GM21619 (cell line): Measurements from ENCODE around the gene SERPINA3.

Source experiments
- ATAC-seq: cut with Tn5 transposase; IDR thresholded peaks from one replicate; pipeline ENCODE4 v1.9.1; 2021; ENCODE audit not compliant: unreplicated experiment

Gene SERPINA3

GRCh38 chr14:94612580-94613554 is 676 bp downstream of the SERPINA3 start:
- ATAC-seq = no peak

GRCh38 chr14:94613720-94614644 is 1.8 kb downstream of the SERPINA3 start:
- no peak for ATAC-seq

- no peak for ATAC-seq
These were observed 2.6 kb downstream of the SERPINA3 start for GRCh38 chr14:94614802-94615201.

- no peak for ATAC-seq
These were observed 3.1 kb downstream of the SERPINA3 start for GRCh38 chr14:94615254-94615653.

GRCh38 chr14:94615823-94616570 is 3.8 kb downstream of the SERPINA3 start:
- ATAC-seq = no peak

- ATAC-seq = no peak
These were observed 5.3 kb downstream of the SERPINA3 start for GRCh38 chr14:94617366-94617941.

GRCh38 chr14:94617988-94618822 is 6.0 kb downstream of the SERPINA3 start:
- no peak for ATAC-seq

- ATAC-seq = no peak
These were observed 7.1 kb downstream of the SERPINA3 start for GRCh38 chr14:94619297-94619696.

- no peak for ATAC-seq
These were observed 8.4 kb downstream of the SERPINA3 start for GRCh38 chr14:94620597-94620996.

GRCh38 chr14:94621358-94622134 is 9.4 kb downstream of the SERPINA3 start:
- no peak for ATAC-seq

- no peak for ATAC-seq
These were observed 10.6 kb downstream of the SERPINA3 start for GRCh38 chr14:94622653-94623421.

GRCh38 chr14:94623422-94623809 is 11.2 kb downstream of the SERPINA3 start:
- no peak for ATAC-seq

GRCh38 chr14:94623856-94624499 is 11.8 kb downstream of the SERPINA3 start:
- ATAC-seq = no peak

GRCh38 chr14:94624537-94625352 is 12.6 kb downstream of the SERPINA3 start:
- ATAC-seq = no peak

- ATAC-seq = no peak
These were observed 13.1 kb downstream of the SERPINA3 start for GRCh38 chr14:94625353-94625635.

- ATAC-seq = no peak
These were observed 16.4 kb downstream of the SERPINA3 start for GRCh38 chr14:94628578-94628977.

GRCh38 chr14:94630396-94630795 is 18.2 kb downstream of the SERPINA3 start:
- ATAC-seq = no peak
